Trophoblast cell (in vitro differentiated cells and primary cell): ENCODE results near the gene MPST.
"Not testable (repeated sequence)": the region's sequence is repeated elsewhere in the genome, so short reads cannot be mapped to it uniquely, and the experiment has no call there.

ENCODE experiments used
- DNase-seq, 2 donors: peaks; one replicate each; pipeline ENCODE4 v3.0.0-alpha.2; 2016
- H2AFZ ChIP-seq: 2 replicates; pipeline ENCODE4 v1.6.1; 2013; ENCODE audit warnings: low read length, moderate library complexity, mild to moderate bottlenecking; ENCODE audit not compliant: insufficient read depth, poor library complexity
- H2AK5ac ChIP-seq: 2 replicates; pipeline ENCODE4 v1.6.1; 2013; ENCODE audit warnings: mild to moderate bottlenecking, low read length
- H2BK120ac ChIP-seq: 2 replicates; pipeline ENCODE4 v1.6.1; 2013; ENCODE audit warnings: low read length, mild to moderate bottlenecking, moderate library complexity; ENCODE audit not compliant: insufficient read depth, poor library complexity
- H2BK12ac ChIP-seq: 2 replicates; pipeline ENCODE4 v1.6.1; 2013; ENCODE audit warnings: mild to moderate bottlenecking, low read length, moderate library complexity
- H2BK5ac ChIP-seq: 2 replicates; pipeline ENCODE4 v1.6.1; 2013; ENCODE audit warnings: low read length, low read depth, moderate library complexity, mild to moderate bottlenecking; ENCODE audit not compliant: poor library complexity
- H3K14ac ChIP-seq: 2 replicates; pipeline ENCODE4 v1.6.1; 2013; ENCODE audit warnings: mild to moderate bottlenecking, low read length
- H3K18ac ChIP-seq: 2 replicates; pipeline ENCODE4 v1.6.1; 2013; ENCODE audit warnings: mild to moderate bottlenecking, low read length
- H3K23ac ChIP-seq: 2 replicates; pipeline ENCODE4 v1.6.1; 2013; ENCODE audit warnings: low read length
- H3K27ac ChIP-seq: 2 replicates; pipeline ENCODE4 v1.5.1; 2013; ENCODE audit warnings: low read depth, mild to moderate bottlenecking, inconsistent platforms, low read length, moderate library complexity
- H3K27me3 ChIP-seq: 2 replicates; pipeline ENCODE4 v1.6.1; 2013; ENCODE audit warnings: inconsistent platforms, mild to moderate bottlenecking, low read length, moderate library complexity; ENCODE audit not compliant: insufficient read depth
- H3K36me3 ChIP-seq, 2 experiments: 1 replicate in 1 of 2; 2 replicates in 1 of 2; pipeline ENCODE4 v1.6.1; 2013; ENCODE audit warnings: low read length in 2 of 2, mild to moderate bottlenecking in 2 of 2, moderate library complexity in 1 of 2; ENCODE audit not compliant: insufficient read depth in 2 of 2, control insufficient read depth in 1 of 2
- H3K4ac ChIP-seq: 2 replicates; pipeline ENCODE4 v1.6.1; 2013; ENCODE audit warnings: low read depth, mild to moderate bottlenecking, low read length, moderate library complexity
- H3K4me1 ChIP-seq, 2 experiments: 1 replicate in 1 of 2; 2 replicates in 1 of 2; pipeline ENCODE4 v1.6.1; 2013; ENCODE audit warnings: low read length in 2 of 2, mild to moderate bottlenecking in 2 of 2, moderate library complexity in 1 of 2; ENCODE audit not compliant: insufficient read depth in 2 of 2, control insufficient read depth in 1 of 2
- H3K4me2 ChIP-seq: 2 replicates; pipeline ENCODE4 v1.6.1; 2013; ENCODE audit warnings: inconsistent platforms, mild to moderate bottlenecking, low read length, moderate library complexity
- H3K4me3 ChIP-seq: 2 replicates; pipeline ENCODE4 v1.5.1; 2013; ENCODE audit warnings: mild to moderate bottlenecking, low read depth, low read length, inconsistent platforms
- H3K79me1 ChIP-seq: one replicate; pipeline ENCODE4 v1.6.1; 2013; ENCODE audit warnings: low read length
- H3K79me2 ChIP-seq: 2 replicates; pipeline ENCODE4 v1.6.1; 2013; ENCODE audit warnings: low read length, mild to moderate bottlenecking; ENCODE audit not compliant: control insufficient read depth, insufficient read depth, poor library complexity
- H3K9ac ChIP-seq: 2 replicates; pipeline ENCODE4 v1.6.1; 2013; ENCODE audit warnings: mild to moderate bottlenecking, low read length
- H3K9me3 ChIP-seq: 2 replicates; pipeline ENCODE4 v1.6.1; 2013; ENCODE audit warnings: low read depth, mild to moderate bottlenecking, control low read depth, inconsistent platforms, low read length; ENCODE audit not compliant: insufficient read depth
- H4K12ac ChIP-seq: 2 replicates; pipeline ENCODE4 v1.6.1; 2013; ENCODE audit warnings: low read depth, mild to moderate bottlenecking, low read length, moderate library complexity
- H4K8ac ChIP-seq: 2 replicates; pipeline ENCODE4 v1.6.1; 2013; ENCODE audit warnings: low read depth, mild to moderate bottlenecking, low read length, moderate library complexity
- H4K91ac ChIP-seq: one replicate; pipeline ENCODE4 v1.6.1; 2013; ENCODE audit warnings: low read depth, mild to moderate bottlenecking, low read length, moderate library complexity
- WGBS: extraction: QIAGEN DNeasy Blood & Tissue Kit; methylation state at CpG from one replicate; pipeline ENCODE4 v1.1.7; 2013; ENCODE audit warnings: missing lambda C conversion rate; ENCODE audit not compliant: insufficient read length, insufficient coverage; ENCODE audit errors: extremely low coverage; 5-methylcytosine and 5-hydroxymethylcytosine counted together

MPST gene

GRCh38 chr22:36985211-36985889, 34.2 kb upstream of the MPST start:
- Histone ChIP-seq H4K12ac (no peak overlapping the region), H3K36me3 (no peaks in the 10 kb centered on the region), H4K8ac (no peak overlapping the region), H2BK12ac (no peak overlapping the region), H3K79me2 (no peaks in the 10 kb centered on the region), H3K79me1 (no peaks in the 10 kb centered on the region), H3K27me3 (no peaks in the 10 kb centered on the region), H2AK5ac (no peak overlapping the region), H3K23ac (no peak overlapping the region), H3K4ac (no peak overlapping the region), H3K4me2 (no peak overlapping the region), H2BK120ac (no peak overlapping the region), H3K14ac (no peak overlapping the region), H3K9me3 (no peaks in the 10 kb centered on the region), H3K4me3 (no peak overlapping the region), H3K27ac (no peak overlapping the region), H3K9ac (no peak overlapping the region), H3K18ac (no peak overlapping the region), H4K91ac (no peak overlapping the region), H2AFZ (no peak overlapping the region), H3K4me1 (no peaks in the 10 kb centered on the region), H2BK5ac (no peak overlapping the region)
- DNase-seq, result peak in 1 of 2 donors; percentile 24
- no CpG with 5 or more reads among the region's 10 CpGs for WGBS

- no peak overlapping the region for H3K4me3 ChIP-seq
- no peak overlapping the region for H2BK12ac ChIP-seq
- no peaks in the 10 kb centered on the region for H3K27me3 ChIP-seq
- peak in 1 of 2 donors; percentile 31 for DNase-seq
- H2AK5ac ChIP-seq, result no peak overlapping the region
- no peaks in the 10 kb centered on the region for H3K79me2 ChIP-seq
- no peaks in the 10 kb centered on the region for H3K36me3 ChIP-seq
- H2BK5ac ChIP-seq, result no peak overlapping the region
- H3K23ac ChIP-seq, result no peak overlapping the region
- H3K4me1 ChIP-seq, result no peaks in the 10 kb centered on the region
- no peak overlapping the region for H3K4me2 ChIP-seq
- no peak overlapping the region for H4K91ac ChIP-seq
- no peaks in the 10 kb centered on the region for H3K9me3 ChIP-seq
- H3K18ac ChIP-seq, result no peak overlapping the region
- WGBS, result no CpG with 5 or more reads among the region's 8 CpGs
- H3K9ac ChIP-seq, result no peak overlapping the region
- no peak overlapping the region for H2BK120ac ChIP-seq
- H3K4ac ChIP-seq, result no peak overlapping the region
- no peak overlapping the region for H3K14ac ChIP-seq
- H2AFZ ChIP-seq, result no peak overlapping the region
- no peak overlapping the region for H4K12ac ChIP-seq
- H4K8ac ChIP-seq, result no peak overlapping the region
- no peaks in the 10 kb centered on the region for H3K79me1 ChIP-seq
- H3K27ac ChIP-seq, result no peak overlapping the region
Measured at GRCh38 chr22:36986242-36986821, 33.2 kb upstream of the MPST start.

GRCh38 chr22:36988075-36988832, 31.3 kb upstream of the MPST start:
- Histone ChIP-seq H3K18ac (no peak overlapping the region), H3K23ac (no peak overlapping the region), H2BK120ac (no peak overlapping the region), H3K79me2 (no peaks in the 10 kb centered on the region), H3K27me3 (no peaks in the 10 kb centered on the region), H2BK5ac (no peak overlapping the region), H3K27ac (no peak overlapping the region), H4K12ac (no peak overlapping the region), H3K4ac (no peak overlapping the region), H3K4me1 (no peaks in the 10 kb centered on the region), H4K91ac (no peak overlapping the region), H3K36me3 (no peaks in the 10 kb centered on the region), H2AK5ac (no peak overlapping the region), H3K4me2 (no peak overlapping the region), H2BK12ac (no peak overlapping the region), H3K79me1 (no peaks in the 10 kb centered on the region), H4K8ac (no peak overlapping the region), H3K9ac (no peak overlapping the region), H2AFZ (no peak overlapping the region), H3K14ac (no peak overlapping the region), H3K4me3 (no peak overlapping the region), H3K9me3 (no peaks in the 10 kb centered on the region)
- DNase-seq, result no peak
- WGBS, result no CpG with 5 or more reads among the region's 12 CpGs

- H3K9me3 ChIP-seq, H3K4me2 ChIP-seq, H3K4me1 ChIP-seq, H3K79me1 ChIP-seq, H3K27ac ChIP-seq, H3K9ac ChIP-seq, H3K18ac ChIP-seq, H3K79me2 ChIP-seq, H3K4ac ChIP-seq, H2BK12ac ChIP-seq, H2BK120ac ChIP-seq, H3K4me3 ChIP-seq, H3K36me3 ChIP-seq, H3K27me3 ChIP-seq, H3K14ac ChIP-seq, H4K91ac ChIP-seq, H2AFZ ChIP-seq, H2BK5ac ChIP-seq, DNase-seq, H4K12ac ChIP-seq, H4K8ac ChIP-seq, H2AK5ac ChIP-seq, H3K23ac ChIP-seq: not testable (repeated sequence)
- no CpG with 5 or more reads among the region's 4 CpGs for WGBS
Measured at GRCh38 chr22:36989012-36989411, 30.5 kb upstream of the MPST start.
